H1 (cell line): ENCODE data around the gene DFFB. TPM values are rescaled to one million over a fixed set of nuclear protein-coding genes. Genes with fewer than 3 reads are reported as not detected.

Source experiments
- polyA plus RNA-seq, 7 experiments: library from polyadenylated mRNA; depleted of rRNA in 3 of 7; stranded (reverse) in 5 of 7; unstranded in 2 of 7; fragments of >200 nt in 5 of 7; fragments of 200-250 nt in 2 of 7; gene quantifications; 1 replicate in 5 of 7; 2 replicates in 1 of 7; 4 replicates in 1 of 7; pipeline versions ENCODE4 v1.2.1 to v1.2.3, GENCODE V29; 2011 to 2013; ENCODE audit warnings: missing spikeins in 2 of 7, mixed read lengths in 2 of 7
- total RNA-seq: library from RNA; stranded (reverse); fragmentation: NEBNext Ultra II Directional; extraction: Animal tissue kit (Norgen Biotek cat#: 25700); gene quantifications from 2 replicates; pipeline ENCODE4 v1.2.1, GENCODE V29; 2021
- TF ChIP-seq, protein P1 (sequence below): IDR thresholded peaks from 2 replicates; pipeline ENCODE4 v1.6.1; 2012; ENCODE audit warnings: inconsistent platforms

Gene DFFB
- total and polyA plus RNA-seq, 2 of the 8 experiments (the other 6 are each of a cell fraction or from before 2014, with no cell fraction given), result 8.6 to 11.9 TPM

DNA sequence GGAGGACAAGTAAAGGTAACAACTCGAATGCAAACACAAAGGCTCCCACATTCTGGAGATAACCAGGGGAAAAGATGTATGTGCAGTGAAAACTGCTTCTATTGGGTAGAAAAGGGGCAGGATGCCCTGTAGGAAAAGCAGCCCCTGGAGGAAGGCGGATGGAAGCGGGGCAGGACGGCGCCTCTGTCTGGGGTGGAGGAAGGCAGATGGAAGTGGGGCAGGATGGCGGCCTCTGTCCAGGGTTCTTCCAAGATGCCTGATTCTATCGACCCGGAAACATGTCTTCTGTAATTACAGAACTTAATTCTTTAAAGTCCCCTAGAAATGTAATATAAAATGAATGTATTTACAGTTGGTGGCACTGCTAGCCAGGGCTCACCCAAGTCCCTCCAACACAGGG is 37.0 kb upstream of the DFFB start (continued):
- TF ChIP-seq, protein P1, sequence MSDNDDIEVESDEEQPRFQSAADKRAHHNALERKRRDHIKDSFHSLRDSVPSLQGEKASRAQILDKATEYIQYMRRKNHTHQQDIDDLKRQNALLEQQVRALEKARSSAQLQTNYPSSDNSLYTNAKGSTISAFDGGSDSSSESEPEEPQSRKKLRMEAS, result no peak
